IMR-90 (cell line): ENCODE data around the gene GNB2. TPM values are rescaled to one million over a fixed set of nuclear protein-coding genes. Genes with fewer than 3 reads are reported as not detected.

Source experiments
- ATAC-seq: fragments of 200-7000 bp; cut with Tn5 transposase; 2 replicates; pipeline ENCODE4 v1.9.1; 2020; ENCODE audit warnings: low read depth, mild to moderate bottlenecking, moderate library complexity
- BruUV-seq: library from RNA; stranded (reverse); fragments of 400-500 nt; replicated peaks from 2 replicates; lab custom pipeline; 2021; lab: Mats Ljungman, UMichigan
- CTCF ChIA-PET: fragments of 300-600 bp; formaldehyde crosslinking; extraction: SDS; loops from one replicate; lab custom pipeline; 2021; ENCODE audit warnings: antibody characterized with exemption; lab: Yijun Ruan, JAX
- POLR2A ChIA-PET: fragments of 300-600 bp; sonication (Branson Sonifier 250); formaldehyde crosslinking; loops from one replicate; lab custom pipeline; 2022; ENCODE audit warnings: antibody characterized with exemption; ENCODE audit not compliant: unreplicated experiment; lab: Charles Lee
- DNase-seq: peaks from one replicate; pipeline ENCODE4 v3.0.0; 2013
- H2AFZ ChIP-seq: replicated peaks from 2 replicates; pipeline ENCODE3; 2013; ENCODE audit warnings: low read length, mild to moderate bottlenecking; ENCODE audit not compliant: poor library complexity
- H2AK5ac ChIP-seq: 2 replicates; pipeline ENCODE4 v1.6.1; 2013; ENCODE audit warnings: low read depth, low read length, inconsistent platforms
- H2AK9ac ChIP-seq: replicated peaks from 2 replicates; pipeline ENCODE3; 2013; ENCODE audit warnings: mild to moderate bottlenecking, low read depth, low read length, moderate library complexity; ENCODE audit not compliant: poor library complexity
- H2BK120ac ChIP-seq: 2 replicates; pipeline ENCODE4 v1.6.1; 2013; ENCODE audit warnings: low read depth, low read length, inconsistent platforms
- H2BK15ac ChIP-seq: 3 replicates; pipeline ENCODE4 v1.6.1; 2013; ENCODE audit warnings: low read depth, low read length, inconsistent platforms
- H2BK20ac ChIP-seq: 2 replicates; pipeline ENCODE4 v1.6.1; 2013; ENCODE audit warnings: low read depth, mild to moderate bottlenecking, inconsistent platforms, low read length, moderate library complexity
- H2BK5ac ChIP-seq: 2 replicates; pipeline ENCODE4 v1.6.1; 2013; ENCODE audit warnings: mild to moderate bottlenecking, low read depth, low read length, inconsistent platforms; ENCODE audit not compliant: poor library complexity, severe bottlenecking
- H3K14ac ChIP-seq: replicated peaks from 2 replicates; pipeline ENCODE4 v1.6.1; 2013; ENCODE audit warnings: low read depth, low read length, inconsistent platforms
- H3K18ac ChIP-seq: 2 replicates; pipeline ENCODE4 v1.6.1; 2013; ENCODE audit warnings: low read depth, low read length, control low read depth
- H3K23ac ChIP-seq: 2 replicates; pipeline ENCODE4 v1.6.1; 2013; ENCODE audit warnings: low read depth, low read length, inconsistent platforms
- H3K27ac ChIP-seq: 2 replicates; pipeline ENCODE4 v1.5.1; 2013; ENCODE audit warnings: mild to moderate bottlenecking, control low read depth, low read length; ENCODE audit not compliant: insufficient read depth
- H3K27me3 ChIP-seq: 2 replicates; pipeline ENCODE4 v1.6.1; 2013; ENCODE audit warnings: low read length; ENCODE audit not compliant: control insufficient read depth, insufficient read depth
- H3K36me3 ChIP-seq: 2 replicates; pipeline ENCODE4 v1.6.1; 2013; ENCODE audit warnings: low read length, mixed read lengths; ENCODE audit not compliant: control insufficient read depth, insufficient read depth
- H3K4ac ChIP-seq: 2 replicates; pipeline ENCODE4 v1.6.1; 2013; ENCODE audit warnings: low read depth, low read length, inconsistent platforms
- H3K4me1 ChIP-seq: 2 replicates; pipeline ENCODE4 v1.6.1; 2013; ENCODE audit warnings: low read length, mixed read lengths; ENCODE audit not compliant: control insufficient read depth, insufficient read depth
- H3K4me2 ChIP-seq: 2 replicates; pipeline ENCODE4 v1.6.1; 2013; ENCODE audit warnings: low read depth, mild to moderate bottlenecking, control low read depth, low read length, moderate library complexity
- H3K4me3 ChIP-seq: 2 replicates; pipeline ENCODE4 v1.5.1; 2013; ENCODE audit warnings: low read depth, mild to moderate bottlenecking, control low read depth, low read length, moderate library complexity; ENCODE audit not compliant: insufficient read depth
- H3K56ac ChIP-seq: 2 replicates; pipeline ENCODE4 v1.6.1; 2013; ENCODE audit warnings: low read length, inconsistent platforms; ENCODE audit not compliant: insufficient read depth; ENCODE audit errors: extremely low read depth
- H3K79me1 ChIP-seq, 2 experiments: 2 replicates each; pipeline ENCODE4 v1.6.1; 2013; ENCODE audit warnings: low read length in 2 of 2, inconsistent platforms in 1 of 2, low read depth in 1 of 2
- H3K9ac ChIP-seq: 2 replicates; pipeline ENCODE4 v1.6.1; 2013; ENCODE audit warnings: low read depth, low read length, control low read depth
- H3K9me1 ChIP-seq: 2 replicates; pipeline ENCODE4 v1.6.1; 2013; ENCODE audit warnings: low read length, inconsistent platforms; ENCODE audit not compliant: insufficient read depth
- H3K9me3 ChIP-seq: 2 replicates; pipeline ENCODE4 v1.6.1; 2013; ENCODE audit warnings: low read length; ENCODE audit not compliant: control insufficient read depth, insufficient read depth
- H4K20me1 ChIP-seq: 2 replicates; pipeline ENCODE4 v1.6.1; 2013; ENCODE audit warnings: low read length, inconsistent platforms; ENCODE audit not compliant: insufficient read depth
- H4K5ac ChIP-seq: 2 replicates; pipeline ENCODE4 v1.6.1; 2013; ENCODE audit warnings: mild to moderate bottlenecking, low read depth, low read length, control low read depth
- H4K8ac ChIP-seq, 2 experiments: 2 replicates each; pipeline ENCODE4 v1.6.1; 2013; ENCODE audit warnings: low read depth in 2 of 2, low read length in 2 of 2, control low read depth in 1 of 2, inconsistent platforms in 1 of 2
- H4K91ac ChIP-seq: 2 replicates; pipeline ENCODE4 v1.6.1; 2013; ENCODE audit warnings: low read depth, low read length, inconsistent platforms; ENCODE audit not compliant: insufficient read depth
- BHLHE40 ChIP-seq: fragments of 150-350 bp; IDR thresholded peaks from 2 replicates; pipeline ENCODE4 v1.6.1; 2016; ENCODE audit warnings: mild to moderate bottlenecking, low read depth, low read length
- CHD1 ChIP-seq: IDR thresholded peaks from 2 replicates; pipeline ENCODE4 v1.6.1; 2012; ENCODE audit warnings: low read depth, low read length, improper control_type of control experiment
- MAFK ChIP-seq: IDR thresholded peaks from 2 replicates; pipeline ENCODE4 v1.6.1; 2012; ENCODE audit warnings: low read depth, low read length, improper control_type of control experiment
- MXI1 ChIP-seq: IDR thresholded peaks from 2 replicates; pipeline ENCODE4 v1.6.1; 2012; ENCODE audit warnings: low read depth, mild to moderate bottlenecking, low read length, moderate library complexity, borderline replicate concordance
- RAD21 ChIP-seq: IDR thresholded peaks from 2 replicates; pipeline ENCODE4 v1.6.1; 2012; ENCODE audit warnings: low read length, improper control_type of control experiment
- SMC3 ChIP-seq: fragments of 150-350 bp; IDR thresholded peaks from 2 replicates; pipeline ENCODE4 v1.6.1; 2016; ENCODE audit warnings: low read depth, mild to moderate bottlenecking, antibody characterized with exemption, low read length, moderate library complexity
- WGBS, 2 experiments: methylation state at CpG; one replicate each; pipeline versions ENCODE4 v1.1.5 to v1.1.7; 2013; ENCODE audit warnings: missing lambda C conversion rate in 2 of 2; ENCODE audit not compliant: insufficient read length in 1 of 2; ENCODE audit errors: extremely low coverage in 2 of 2; 5-methylcytosine and 5-hydroxymethylcytosine counted together
- dilution Hi-C: fragments of 300-500 bp; cut with HindIII; formaldehyde crosslinking; loops from one replicate; pipeline ENCODE4 v1.14.3; 2018; ENCODE audit warnings: low sequenced_read_pairs; ENCODE audit not compliant: unreplicated experiment
- in situ Hi-C: fragments of 300-500 bp; cut with MboI; formaldehyde crosslinking; loops from 3 replicates; pipeline ENCODE4 v1.14.3; 2019; ENCODE audit warnings: low sequenced_read_pairs, inconsistent platforms, mixed read lengths
- intact Hi-C: fragments of 100-400 bp; cut with micrococcal nuclease; formaldehyde crosslinking; loops from 2 replicates; pipeline ENCODE4 v1.10.0; 2022
- polyA plus RNA-seq, 3 experiments: library from polyadenylated mRNA; depleted of rRNA; stranded (reverse); fragments of >200 nt; gene quantifications; 2 replicates each; pipeline ENCODE4 v1.2.3, GENCODE V29; 2012; ENCODE audit warnings: low replicate concordance in 1 of 3
- total RNA-seq: library from RNA; depleted of rRNA; stranded (reverse); fragments of >200 nt; gene quantifications from 2 replicates; pipeline ENCODE4 v1.2.3, GENCODE V29; 2012
- TF ChIP-seq, protein P1 (sequence below): fragments of 150-350 bp; IDR thresholded peaks from 2 replicates; pipeline ENCODE4 v1.6.1; 2016; ENCODE audit warnings: low read depth, mild to moderate bottlenecking, low read length, moderate library complexity, borderline replicate concordance
- TF ChIP-seq, protein P2 (sequence below): conservative IDR thresholded peaks from 2 replicates; pipeline ENCODE4 v1.5.1; 2012; ENCODE audit warnings: mild to moderate bottlenecking, low read depth, low read length, improper control_type of control experiment

The GNB2 gene
- total and polyA plus RNA-seq, 2 of the 4 experiments (the other 2 are of a cell fraction) = 62.0 to 279 TPM

DNA sequence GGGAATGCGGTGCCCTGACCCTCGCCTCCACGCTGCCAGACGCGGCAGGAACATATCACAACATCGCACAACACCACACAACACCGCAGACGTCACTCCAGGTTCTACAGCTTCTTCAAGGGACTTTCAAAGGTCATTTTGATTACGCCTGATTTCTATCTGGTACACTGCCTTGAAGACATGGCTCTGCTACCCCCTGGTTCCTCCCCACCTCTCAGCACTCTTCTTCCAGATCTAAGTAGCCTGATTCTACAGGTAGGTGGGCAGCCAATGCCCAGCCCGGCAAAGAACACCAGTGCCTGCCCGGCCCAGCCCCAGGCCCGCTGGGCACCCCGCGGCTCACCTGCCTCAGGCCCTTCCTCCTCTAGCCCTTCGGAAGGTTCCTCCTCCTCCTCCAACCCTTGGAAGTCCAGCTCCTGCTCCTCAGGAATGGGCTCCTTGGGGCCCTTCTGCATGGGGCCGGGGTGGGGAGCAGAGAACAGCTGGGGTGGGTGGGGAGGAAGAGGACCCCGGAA, 12.1 kb downstream of the GNB2 start:
- 50% methylated on average over 2 of the region's 17 CpGs; no CpG with 5 or more reads in 1 of the 2 experiments for WGBS, 2 experiments
- H3K23ac ChIP-seq = no peak overlapping the region
- H3K36me3 ChIP-seq = peaks cover 77% of the 10 kb centered on the region

More for the DNA sequence above, 12.1 kb downstream of the GNB2 start:
- no peaks in the 10 kb centered on the region for H3K9me3 ChIP-seq
- H3K56ac ChIP-seq = no peak overlapping the region
- H4K5ac ChIP-seq = no peak overlapping the region
- H2AK9ac ChIP-seq = no peak overlapping the region
- no peaks in the 10 kb centered on the region for H3K9me1 ChIP-seq
- H2BK120ac ChIP-seq = no peak overlapping the region
- in situ Hi-C loops (no loop called here), dilution Hi-C loops (no loop called here), intact Hi-C loops (no loop called here)
- peaks cover 44% of the 10 kb centered on the region for H4K20me1 ChIP-seq
- no peak overlapping the region for H3K4me2 ChIP-seq
- H3K14ac ChIP-seq = no peak overlapping the region
- ATAC-seq (no peak), DNase-seq (no peak)
- H3K4ac ChIP-seq = no peak overlapping the region
- no TSS peak for BruUV-seq
- no peak overlapping the region for H3K18ac ChIP-seq
- no peak overlapping the region for H2BK15ac ChIP-seq
- no peak overlapping the region for H2BK20ac ChIP-seq
- no peak for TF ChIP-seq CHD1
- no peak for TF ChIP-seq MXI1
- no peak for TF ChIP-seq SMC3
- no peak for TF ChIP-seq BHLHE40
- TF ChIP-seq, protein P1, sequence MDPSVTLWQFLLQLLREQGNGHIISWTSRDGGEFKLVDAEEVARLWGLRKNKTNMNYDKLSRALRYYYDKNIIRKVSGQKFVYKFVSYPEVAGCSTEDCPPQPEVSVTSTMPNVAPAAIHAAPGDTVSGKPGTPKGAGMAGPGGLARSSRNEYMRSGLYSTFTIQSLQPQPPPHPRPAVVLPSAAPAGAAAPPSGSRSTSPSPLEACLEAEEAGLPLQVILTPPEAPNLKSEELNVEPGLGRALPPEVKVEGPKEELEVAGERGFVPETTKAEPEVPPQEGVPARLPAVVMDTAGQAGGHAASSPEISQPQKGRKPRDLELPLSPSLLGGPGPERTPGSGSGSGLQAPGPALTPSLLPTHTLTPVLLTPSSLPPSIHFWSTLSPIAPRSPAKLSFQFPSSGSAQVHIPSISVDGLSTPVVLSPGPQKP = no peak
- no peak for TF ChIP-seq RAD21
- TF ChIP-seq, protein P2, sequence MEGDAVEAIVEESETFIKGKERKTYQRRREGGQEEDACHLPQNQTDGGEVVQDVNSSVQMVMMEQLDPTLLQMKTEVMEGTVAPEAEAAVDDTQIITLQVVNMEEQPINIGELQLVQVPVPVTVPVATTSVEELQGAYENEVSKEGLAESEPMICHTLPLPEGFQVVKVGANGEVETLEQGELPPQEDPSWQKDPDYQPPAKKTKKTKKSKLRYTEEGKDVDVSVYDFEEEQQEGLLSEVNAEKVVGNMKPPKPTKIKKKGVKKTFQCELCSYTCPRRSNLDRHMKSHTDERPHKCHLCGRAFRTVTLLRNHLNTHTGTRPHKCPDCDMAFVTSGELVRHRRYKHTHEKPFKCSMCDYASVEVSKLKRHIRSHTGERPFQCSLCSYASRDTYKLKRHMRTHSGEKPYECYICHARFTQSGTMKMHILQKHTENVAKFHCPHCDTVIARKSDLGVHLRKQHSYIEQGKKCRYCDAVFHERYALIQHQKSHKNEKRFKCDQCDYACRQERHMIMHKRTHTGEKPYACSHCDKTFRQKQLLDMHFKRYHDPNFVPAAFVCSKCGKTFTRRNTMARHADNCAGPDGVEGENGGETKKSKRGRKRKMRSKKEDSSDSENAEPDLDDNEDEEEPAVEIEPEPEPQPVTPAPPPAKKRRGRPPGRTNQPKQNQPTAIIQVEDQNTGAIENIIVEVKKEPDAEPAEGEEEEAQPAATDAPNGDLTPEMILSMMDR = no peak; the same call in 1 of the 2 replicates
- no peak for TF ChIP-seq MAFK
- H4K91ac ChIP-seq = no peak overlapping the region
- no peak overlapping the region for H2BK5ac ChIP-seq
- H3K4me1 ChIP-seq = peaks cover 11% of the 10 kb centered on the region
- no peak overlapping the region for H3K4me3 ChIP-seq
- no peak overlapping the region for H2AFZ ChIP-seq
- no peak overlapping the region for H4K8ac ChIP-seq
- no peak overlapping the region for H3K9ac ChIP-seq
- ChIA-PET CTCF (interaction anchor here (1.2 kb wide), 1 partner anchor 20 kb away, joined by 3 read pairs; the partner anchor contains the start of gene POP7), POLR2A (no interaction called here)
- no peak overlapping the region for H3K27ac ChIP-seq
- peaks cover 12 to 35% of the 10 kb centered on the region in 2 experiments; a peak in 3 of 4 replicates for H3K79me1 ChIP-seq
- no peaks in the 10 kb centered on the region for H3K27me3 ChIP-seq
- no peak overlapping the region for H2AK5ac ChIP-seq
